Measurements from ENCODE around the gene CHMP2B.

DNA sequence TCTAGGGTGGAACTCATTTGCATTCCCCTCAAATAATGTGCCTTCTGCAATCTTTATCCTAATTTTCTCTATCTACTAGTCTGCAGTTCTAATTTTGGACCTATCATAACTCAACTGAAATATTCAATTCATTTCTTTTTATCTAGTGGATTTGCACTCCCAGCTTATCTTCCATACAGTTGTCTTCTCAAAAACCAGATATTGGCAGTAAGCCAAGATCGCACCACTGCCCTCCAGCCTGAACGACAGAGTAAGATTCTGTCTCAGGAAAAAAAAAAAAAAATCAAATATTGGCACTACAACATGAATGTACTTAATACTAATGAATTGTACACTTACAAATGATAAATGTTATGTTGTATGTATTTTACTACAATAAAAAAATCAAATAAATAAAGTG lies 18.0 kb upstream of the CHMP2B start:
- no peak for TF ChIP-seq POLR2AphosphoS5 (IDR thresholded peaks at IDR 0.05; ENCODE audit: low read depth, low read length)
- TF ChIP-seq POLR2A (IDR thresholded peaks at IDR 0.05; ENCODE audit: low read depth, low read length): no peak
